ENCODE measurements around the gene MYH15.

The MYH15 gene

DNA sequence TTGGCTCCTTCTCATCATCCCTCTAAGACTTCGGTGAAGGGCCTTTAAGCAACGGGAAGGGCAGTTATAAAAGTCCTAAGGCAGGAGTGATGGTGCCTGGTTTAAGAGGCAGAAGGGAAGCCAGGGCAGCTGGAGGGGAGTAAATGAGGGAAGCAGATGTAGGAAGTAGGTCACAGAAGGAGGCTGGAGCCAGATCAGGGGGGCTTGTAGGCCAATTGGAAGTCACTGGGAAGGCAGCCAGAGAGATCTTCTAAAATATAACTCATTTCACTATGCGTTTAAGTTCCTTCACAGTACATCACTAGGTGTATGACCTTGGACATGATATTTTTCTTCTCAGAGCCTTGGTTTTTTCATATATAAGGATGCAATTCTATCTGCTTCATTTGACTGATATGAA, 94.7 kb downstream of the MYH15 start:
- no peak for TF ChIP-seq CTCF (IDR thresholded peaks at IDR 0.05; ENCODE audit: extremely low read depth, insufficient read depth, missing control alignments)
- no peak for DNase-seq (ENCODE audit: low spot score)
- in situ Hi-C loops (cut with MboI; ENCODE audit: low pct_unique_long_range_greater_than_20kb, low sequenced_read_pairs, unreplicated experiment): loop anchor here (25.0 kb wide), 1 partner anchor 478 kb away; no protein-coding TSS in a partner anchor

- DNase-seq (ENCODE audit: low spot score): no peak
- in situ Hi-C loops (cut with MboI; ENCODE audit: low pct_unique_long_range_greater_than_20kb, low sequenced_read_pairs, unreplicated experiment): loop anchor here (25.0 kb wide), 1 partner anchor 477 kb away; no protein-coding TSS in a partner anchor
- TF ChIP-seq CTCF (IDR thresholded peaks at IDR 0.05; ENCODE audit: extremely low read depth, insufficient read depth, missing control alignments): no peak
Observed at GRCh38 chr3:108414007-108414406, 96.4 kb downstream of the MYH15 start.

- TF ChIP-seq CTCF (IDR thresholded peaks at IDR 0.05; ENCODE audit: extremely low read depth, insufficient read depth, missing control alignments): no peak
- DNase-seq (ENCODE audit: low spot score): no peak
- in situ Hi-C loops (cut with MboI; ENCODE audit: low pct_unique_long_range_greater_than_20kb, low sequenced_read_pairs, unreplicated experiment): loop anchor here (25.0 kb wide), 1 partner anchor 475 kb away; no protein-coding TSS in a partner anchor
Observed at GRCh38 chr3:108412121-108412750, 98.2 kb downstream of the MYH15 start.

DNA sequence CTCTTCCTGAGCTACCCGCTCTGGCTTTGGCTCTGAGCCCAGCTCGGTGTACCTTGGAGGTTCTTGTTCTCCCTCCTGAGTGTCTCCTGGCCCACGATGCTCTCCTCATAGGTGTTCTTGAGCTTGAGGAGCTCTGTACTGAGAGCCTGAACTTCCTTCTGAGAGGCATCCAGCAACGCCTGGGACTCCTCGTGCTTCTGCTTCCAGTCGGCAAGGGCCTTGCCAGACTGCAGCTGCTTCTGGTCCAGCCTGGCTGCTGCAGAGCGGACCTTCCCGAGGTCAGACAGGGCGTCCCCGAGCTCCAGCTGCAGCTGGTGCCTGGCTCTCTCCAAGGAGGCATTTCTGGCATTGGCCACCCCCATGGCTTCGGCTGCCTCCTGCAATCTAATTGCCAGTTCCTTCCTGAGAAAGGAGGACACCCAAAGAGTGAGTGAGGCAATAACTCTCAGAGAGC, 99.8 kb downstream of the MYH15 start:
- in situ Hi-C loops (cut with MboI; ENCODE audit: low pct_unique_long_range_greater_than_20kb, low sequenced_read_pairs, unreplicated experiment): loop anchor here (25.0 kb wide), 1 partner anchor 473 kb away; no protein-coding TSS in a partner anchor
- no peak for TF ChIP-seq CTCF (IDR thresholded peaks at IDR 0.05; ENCODE audit: extremely low read depth, insufficient read depth, missing control alignments)
- no peak for DNase-seq (ENCODE audit: low spot score)

GRCh38 chr3:108409800-108410178, 100.6 kb downstream of the MYH15 start:
- in situ Hi-C loops (cut with MboI; ENCODE audit: low pct_unique_long_range_greater_than_20kb, low sequenced_read_pairs, unreplicated experiment): loop anchor here (10.0 to 25.0 kb wide), 2 partner anchors 265 to 472 kb away; no protein-coding TSS in a partner anchor
- no peak for DNase-seq (ENCODE audit: low spot score)

More at GRCh38 chr3:108409800-108410178, 100.6 kb downstream of the MYH15 start:
- no peak for TF ChIP-seq CTCF (IDR thresholded peaks at IDR 0.05; ENCODE audit: extremely low read depth, insufficient read depth, missing control alignments)

All from GM13977 (cell line).